SK-N-MC (cell line): ENCODE data around the gene JDP2.

ENCODE experiments used
- DNase-seq: peaks from one replicate; pipeline ENCODE4 v3.0.0-alpha.2; 2011; ENCODE audit warnings: low read depth, low spot score
- H3K27ac ChIP-seq: fragments of 200-600 bp; sonication (generic); 2 replicates; pipeline ENCODE4 v1.5.1; 2016; ENCODE audit warnings: mixed run types
- H3K36me3 ChIP-seq: fragments of 200-600 bp; sonication (generic); 2 replicates; pipeline ENCODE4 v1.6.1; 2017; ENCODE audit warnings: antibody characterized with exemption, low read length, mixed read lengths; ENCODE audit not compliant: insufficient read depth
- H3K4me3 ChIP-seq: fragments of 200-600 bp; sonication (generic); 2 replicates; pipeline ENCODE4 v1.5.1; 2016
- H3K9ac ChIP-seq: fragments of 200-600 bp; sonication (generic); 2 replicates; pipeline ENCODE4 v1.8.0; 2017; ENCODE audit warnings: mixed run types, mixed read lengths; ENCODE audit not compliant: insufficient read length
- H3K9me3 ChIP-seq: fragments of 200-600 bp; sonication (generic); 2 replicates; pipeline ENCODE4 v1.6.1; 2017; ENCODE audit warnings: low read depth, mild to moderate bottlenecking, antibody characterized with exemption, low read length, moderate library complexity, mixed read lengths
- EZH2 ChIP-seq: fragments of 200-600 bp; sonication (generic); IDR thresholded peaks from one replicate; pipeline ENCODE4 v1.6.1; 2017; ENCODE audit warnings: antibody characterized with exemption
- FOXP2 ChIP-seq: optimal IDR thresholded peaks from 2 replicates; pipeline ENCODE3; 2011; ENCODE audit warnings: mild to moderate bottlenecking, moderate library complexity; ENCODE audit not compliant: insufficient read depth; ENCODE audit errors: extremely low read length, control extremely low read depth
- POLR2AphosphoS5 ChIP-seq: IDR thresholded peaks from 2 replicates; pipeline ENCODE4 v1.6.1; 2012; ENCODE audit warnings: mild to moderate bottlenecking, low read depth, low read length, borderline replicate concordance

The JDP2 gene

DNA sequence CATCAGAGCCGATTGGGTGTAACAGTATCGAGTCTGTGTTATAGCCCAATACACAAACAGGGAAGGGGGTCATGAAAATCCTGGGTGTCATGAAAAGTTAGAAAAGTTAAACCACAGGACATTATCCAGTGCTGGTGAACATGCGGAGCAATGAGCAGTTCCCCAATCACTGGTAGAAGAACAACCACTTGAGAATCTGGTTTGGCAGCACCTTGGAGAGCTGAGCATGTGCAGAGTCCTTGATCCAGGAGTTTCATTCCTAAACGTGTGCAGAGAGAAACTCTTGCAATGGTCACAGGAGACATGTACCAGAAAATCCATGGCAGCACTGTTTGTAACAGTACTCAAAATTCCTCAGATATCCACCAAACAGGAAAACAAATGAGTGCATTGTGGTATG, 23.0 kb upstream of the JDP2 start:
- DNase-seq: no peak
- TF ChIP-seq POLR2AphosphoS5 (no peak), EZH2 (no peak), FOXP2 (no peak)
- Histone ChIP-seq H3K4me3 (no peak overlapping the region), H3K9me3 (no peaks in the 10 kb centered on the region), H3K27ac (no peak overlapping the region), H3K9ac (no peak overlapping the region), H3K36me3 (no peaks in the 10 kb centered on the region)

DNA sequence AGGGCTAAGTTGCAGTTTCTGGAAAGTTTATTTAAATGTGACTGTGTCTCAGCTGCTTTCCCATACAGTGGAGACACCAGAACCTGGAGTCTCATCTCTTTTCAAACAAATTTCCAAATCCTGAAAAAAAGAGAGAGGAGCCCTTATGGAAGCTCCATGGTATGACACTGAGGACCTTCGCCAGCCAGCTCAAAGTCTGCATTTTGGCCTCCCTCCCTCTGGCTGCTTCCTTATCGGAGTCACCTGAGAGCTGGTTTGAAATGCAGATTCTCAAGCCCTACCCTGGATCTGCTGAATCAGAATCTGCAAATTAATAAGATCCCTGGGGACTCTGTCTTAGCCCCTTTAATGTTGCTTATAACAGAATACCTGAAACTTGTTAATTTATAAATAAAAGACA, 21.7 kb upstream of the JDP2 start:
- TF ChIP-seq FOXP2 (no peak), EZH2 (no peak), POLR2AphosphoS5 (no peak)
- no peaks in the 10 kb centered on the region for H3K36me3 ChIP-seq
- H3K4me3 ChIP-seq: no peak overlapping the region
- DNase-seq: no peak
- no peaks in the 10 kb centered on the region for H3K9me3 ChIP-seq
- H3K9ac ChIP-seq: no peak overlapping the region
- H3K27ac ChIP-seq: no peak overlapping the region

DNA sequence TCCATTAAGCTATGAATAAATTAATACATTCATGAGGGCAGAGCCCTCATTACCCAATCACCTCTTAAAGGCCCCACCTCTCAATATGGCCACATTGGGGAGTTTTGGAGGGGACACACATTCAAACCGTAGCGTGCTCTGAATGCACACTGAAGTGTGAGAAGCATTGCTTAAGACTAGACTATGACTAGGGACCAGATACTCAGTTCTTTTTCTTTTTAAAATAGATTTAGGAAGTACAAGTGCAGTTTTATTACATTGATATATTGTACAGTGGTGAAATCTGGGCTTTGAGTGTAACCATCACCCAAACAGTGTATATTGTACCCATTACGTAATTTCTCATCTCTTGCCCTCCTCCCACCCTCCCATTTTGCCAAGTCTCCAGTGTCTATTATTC, 21.0 kb upstream of the JDP2 start:
- H3K27ac ChIP-seq: no peak overlapping the region
- no peak for TF ChIP-seq POLR2AphosphoS5
- TF ChIP-seq EZH2: no peak
- no peak for TF ChIP-seq FOXP2

DNA sequence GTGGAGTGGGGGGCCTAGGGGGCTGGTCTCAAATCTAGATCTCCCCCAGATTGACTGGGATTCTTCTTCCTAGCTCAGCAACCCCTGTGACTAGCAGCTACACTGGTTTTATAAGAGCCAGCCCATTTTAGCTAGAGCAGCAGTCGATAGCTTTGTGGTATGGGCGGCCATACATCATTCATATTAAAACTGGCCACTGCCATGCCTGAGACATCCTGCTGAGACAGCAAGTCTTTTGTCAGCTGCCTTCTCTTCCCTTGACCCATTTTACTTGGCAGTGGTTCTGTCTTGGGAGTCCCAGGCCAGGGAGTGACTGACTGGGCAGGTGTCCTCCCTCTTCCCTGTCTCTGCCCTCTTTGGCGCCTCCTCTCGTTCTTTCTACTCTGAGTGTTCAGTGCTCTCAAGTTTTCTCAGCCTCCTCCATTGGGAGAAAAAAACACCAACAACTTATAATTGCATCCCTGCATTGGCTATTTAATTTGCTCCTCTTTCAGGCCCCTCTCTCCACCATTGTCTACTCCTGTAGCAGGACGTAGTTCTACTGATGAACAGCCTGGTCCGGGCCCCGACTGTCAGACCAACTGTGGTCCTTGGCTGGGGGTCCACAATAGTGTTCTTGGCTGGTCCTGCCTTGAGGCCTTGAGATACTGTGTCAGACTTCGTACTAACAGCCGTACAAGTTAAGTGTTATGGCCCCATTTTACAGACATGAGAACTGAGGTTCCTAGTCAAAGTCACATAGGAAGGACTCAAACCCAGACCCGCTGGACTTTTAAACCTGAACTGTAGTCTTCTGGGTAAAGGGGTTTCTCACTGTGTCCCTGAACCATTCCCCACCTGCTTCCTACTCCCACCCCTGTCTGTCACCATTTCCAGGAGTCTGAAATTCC, 18.3 kb upstream of the JDP2 start:
- no peak for DNase-seq
- Histone ChIP-seq H3K27ac (no peak overlapping the region), H3K9me3 (no peaks in the 10 kb centered on the region)

More for the DNA sequence above, 21.0 kb upstream of the JDP2 start:
- H3K36me3 ChIP-seq: no peaks in the 10 kb centered on the region
- H3K9me3 ChIP-seq: no peaks in the 10 kb centered on the region
- no peak overlapping the region for H3K4me3 ChIP-seq
- H3K9ac ChIP-seq: no peak overlapping the region
- no peak for DNase-seq

DNA sequence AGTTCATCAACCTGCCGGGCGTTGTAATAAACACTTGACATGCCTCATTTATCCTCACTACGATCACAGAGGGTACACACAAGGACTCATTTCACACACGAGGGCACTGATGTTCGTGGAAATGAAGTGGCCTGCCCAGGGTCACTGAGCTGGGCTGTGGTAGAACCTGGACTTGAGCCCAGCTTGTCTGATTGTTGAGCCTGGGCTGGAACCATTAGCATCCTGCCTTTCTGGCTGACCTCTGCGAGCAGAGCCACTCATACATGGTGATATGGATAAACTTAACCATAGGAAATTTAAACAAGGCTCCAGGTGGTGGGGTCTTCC, 16.6 kb upstream of the JDP2 start:
- no peak for DNase-seq
- Histone ChIP-seq H3K4me3 (no peak overlapping the region), H3K9ac (no peak overlapping the region), H3K27ac (no peak overlapping the region), H3K9me3 (no peaks in the 10 kb centered on the region), H3K36me3 (no peaks in the 10 kb centered on the region)
- TF ChIP-seq EZH2 (no peak), FOXP2 (no peak), POLR2AphosphoS5 (no peak)

More for the DNA sequence above, 18.3 kb upstream of the JDP2 start:
- Histone ChIP-seq H3K4me3 (no peak overlapping the region), H3K36me3 (no peaks in the 10 kb centered on the region), H3K9ac (no peak overlapping the region)
- no peak for TF ChIP-seq FOXP2
- TF ChIP-seq EZH2: no peak
- TF ChIP-seq POLR2AphosphoS5: no peak

DNA sequence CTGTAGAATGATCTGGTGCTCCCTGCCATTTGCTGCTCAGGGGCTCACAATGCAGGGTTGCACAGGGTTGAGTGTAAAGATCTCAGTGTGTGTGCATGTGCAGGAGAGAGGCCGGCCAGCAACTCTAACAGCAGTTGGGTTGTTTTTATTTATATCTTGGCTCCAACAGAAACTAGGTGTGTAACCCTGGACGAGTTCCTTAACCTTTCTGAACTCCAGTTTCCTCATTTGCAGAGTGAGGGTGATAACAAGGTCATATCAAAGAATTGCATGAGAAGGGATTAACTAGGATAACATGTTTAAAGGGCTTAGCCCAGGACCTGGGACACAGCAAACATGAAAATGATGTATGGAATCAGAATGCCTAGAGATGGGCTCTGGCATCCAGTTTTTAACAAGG, 14.8 kb upstream of the JDP2 start:
- DNase-seq: no peak
- Histone ChIP-seq H3K9ac (no peak overlapping the region), H3K4me3 (no peak overlapping the region), H3K36me3 (no peaks in the 10 kb centered on the region), H3K9me3 (no peaks in the 10 kb centered on the region), H3K27ac (no peak overlapping the region)
- no peak for TF ChIP-seq FOXP2
- no peak for TF ChIP-seq EZH2
- TF ChIP-seq POLR2AphosphoS5: no peak

DNA sequence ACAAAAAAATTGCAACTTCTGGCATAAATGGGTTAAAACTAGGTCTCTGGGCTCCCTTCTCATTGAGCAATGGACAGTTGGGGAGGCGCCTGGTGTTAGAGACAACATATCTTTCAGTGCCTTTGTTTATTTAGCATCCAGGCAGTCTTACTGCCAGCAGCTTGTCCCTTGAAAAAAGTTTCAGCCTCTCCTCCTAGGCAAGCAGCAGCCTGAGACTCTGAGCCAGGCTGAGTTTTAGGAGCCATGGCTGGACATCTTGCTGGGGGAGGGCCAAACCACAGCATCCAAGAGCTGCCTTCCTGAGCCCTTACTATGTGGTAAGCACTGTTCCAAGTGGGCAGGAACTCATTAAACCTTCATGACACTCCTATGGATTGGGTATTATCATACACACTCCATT, 10.1 kb upstream of the JDP2 start:
- H3K9me3 ChIP-seq: no peaks in the 10 kb centered on the region
- no peak overlapping the region for H3K27ac ChIP-seq
- no peak for DNase-seq
- H3K4me3 ChIP-seq: no peak overlapping the region
- no peak overlapping the region for H3K9ac ChIP-seq
- H3K36me3 ChIP-seq: no peaks in the 10 kb centered on the region
- TF ChIP-seq POLR2AphosphoS5 (no peak), EZH2 (no peak), FOXP2 (no peak)

DNA sequence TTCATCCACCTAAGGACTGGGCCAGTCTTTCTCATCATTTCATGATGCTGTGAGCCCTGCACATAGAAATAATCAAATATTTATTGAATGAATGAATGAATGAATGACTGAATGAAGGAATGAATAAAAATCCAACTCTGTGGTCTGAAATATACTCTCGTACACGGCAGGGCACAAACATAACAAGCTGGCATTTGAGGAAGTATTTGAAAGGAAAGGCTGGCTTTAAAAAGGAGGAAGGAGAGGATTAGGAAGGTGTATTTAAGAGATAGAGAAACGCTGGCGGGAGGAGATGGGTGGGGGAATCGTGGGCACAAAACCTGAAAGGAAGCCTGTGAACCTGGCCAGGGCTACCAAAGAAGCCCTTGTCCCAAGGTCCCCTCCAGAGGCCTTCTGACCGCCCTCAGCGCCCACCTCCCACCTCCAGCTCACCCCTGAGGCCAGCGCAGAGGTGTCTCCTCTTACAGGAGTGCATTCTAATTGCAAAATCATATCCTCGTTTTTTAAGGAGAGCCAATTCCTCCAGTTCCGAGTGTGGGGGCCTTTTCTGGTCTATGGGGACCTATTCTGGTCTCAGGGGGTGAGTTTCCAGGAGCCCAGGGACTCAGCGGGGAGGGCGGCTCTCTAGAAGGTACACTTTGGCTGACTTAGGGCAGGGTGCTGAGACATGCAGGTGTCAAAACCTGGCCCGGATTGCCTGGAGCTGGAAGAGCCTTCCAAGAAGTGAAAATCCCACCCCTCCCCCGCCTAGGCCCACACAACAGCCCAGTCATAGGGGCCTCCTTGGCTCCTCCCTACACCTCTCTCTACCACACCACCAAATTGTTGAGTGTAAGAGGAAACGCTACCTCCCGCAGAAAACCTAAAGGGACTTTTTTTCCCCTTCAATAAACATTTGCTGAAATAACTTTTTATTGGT, 8.7 kb upstream of the JDP2 start:
- Histone ChIP-seq H3K27ac (peak overlapping the region; percentile 68), H3K36me3 (no peaks in the 10 kb centered on the region), H3K9ac (peak overlapping the region; percentile 35), H3K4me3 (peak overlapping the region; percentile 66), H3K9me3 (no peaks in the 10 kb centered on the region)
- no peak for DNase-seq
- TF ChIP-seq EZH2 (no peak), POLR2AphosphoS5 (0 out of 2 replicates have a peak, but pooled peaks have one; percentile 16), FOXP2 (peak; percentile 77)

DNA sequence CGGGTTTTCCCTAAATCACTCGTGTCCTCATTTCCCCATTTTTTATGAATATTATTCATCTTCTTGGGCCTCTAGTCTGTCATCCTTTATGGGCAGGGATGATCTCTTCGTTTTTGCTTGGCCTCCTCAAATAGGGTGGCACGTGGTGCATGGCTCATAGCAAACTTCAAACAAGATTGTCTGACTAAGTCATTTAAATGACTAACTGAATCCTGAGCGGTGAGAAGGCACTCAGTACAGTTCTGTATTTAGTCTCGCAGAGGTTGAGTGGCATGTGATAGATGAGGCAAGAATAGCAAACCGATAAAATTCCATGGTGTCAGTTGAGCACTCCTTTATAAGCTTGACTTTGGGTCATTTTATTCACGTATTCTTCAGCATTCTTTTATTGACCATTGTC, 5.7 kb upstream of the JDP2 start:
- no peak for DNase-seq
- TF ChIP-seq EZH2 (no peak), POLR2AphosphoS5 (no peak), FOXP2 (no peak)
- Histone ChIP-seq H3K4me3 (no peak overlapping the region), H3K27ac (no peak overlapping the region), H3K9ac (no peak overlapping the region), H3K9me3 (no peaks in the 10 kb centered on the region), H3K36me3 (no peaks in the 10 kb centered on the region)
